Colon (tissue), 2 donors: Measurements from ENCODE around the gene GLS.
A peak's percentile ranks its signal among the peaks of the same experiment; 100 is the strongest.
"Not testable (repeated sequence)": the region's sequence is repeated elsewhere in the genome, so short reads cannot be mapped to it uniquely, and the experiment has no call there.

ENCODE experiments used
- FAIRE-seq: peaks from 2 replicates; lab custom pipeline; 2012; peaks lifted over from hg19 to GRCh38; lab: Jason Lieb, UNC
- donor health status: control.
- donor health status: control.

GLS gene

DNA sequence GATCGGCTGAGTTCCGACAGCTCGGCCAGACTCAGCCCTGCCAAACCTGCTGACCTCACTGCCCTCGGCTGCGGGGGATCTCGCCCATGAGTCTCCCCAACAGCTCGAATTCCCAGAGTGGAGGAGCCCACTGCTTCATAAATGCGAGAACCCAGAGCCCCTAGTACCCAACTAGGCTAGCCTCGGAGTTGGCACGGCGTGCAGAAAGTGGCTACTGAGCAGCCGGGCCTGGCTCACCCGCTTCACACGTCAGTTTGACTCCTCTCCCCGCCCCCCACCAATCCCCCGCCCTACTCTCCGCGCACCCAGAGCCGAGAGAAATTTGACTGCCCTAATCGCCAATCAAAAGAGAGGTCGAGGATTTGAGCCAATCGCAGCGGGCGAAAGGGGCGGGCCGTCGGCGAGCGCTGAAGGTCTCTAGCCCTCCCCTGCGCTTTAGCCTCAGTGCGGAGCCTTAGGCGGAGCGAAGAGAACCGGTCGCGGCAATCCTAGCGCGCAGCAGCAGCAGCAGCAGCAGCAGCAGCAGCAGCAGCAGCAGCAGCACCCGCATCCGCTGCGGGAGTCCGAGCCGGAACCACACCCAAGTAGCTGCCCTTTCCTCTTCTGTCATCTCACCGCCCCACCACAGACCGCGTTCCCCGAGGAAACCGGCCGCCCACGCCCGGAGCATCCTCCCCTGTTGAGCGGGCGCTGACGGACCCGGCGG lies at the start of gene GLS:
Gene GLS (plus strand): TSS at position 444 of the 706 bp plus-strand sequence. CDS start 264 bp downstream, outside the sequence.
- FAIRE-seq = no peak

DNA sequence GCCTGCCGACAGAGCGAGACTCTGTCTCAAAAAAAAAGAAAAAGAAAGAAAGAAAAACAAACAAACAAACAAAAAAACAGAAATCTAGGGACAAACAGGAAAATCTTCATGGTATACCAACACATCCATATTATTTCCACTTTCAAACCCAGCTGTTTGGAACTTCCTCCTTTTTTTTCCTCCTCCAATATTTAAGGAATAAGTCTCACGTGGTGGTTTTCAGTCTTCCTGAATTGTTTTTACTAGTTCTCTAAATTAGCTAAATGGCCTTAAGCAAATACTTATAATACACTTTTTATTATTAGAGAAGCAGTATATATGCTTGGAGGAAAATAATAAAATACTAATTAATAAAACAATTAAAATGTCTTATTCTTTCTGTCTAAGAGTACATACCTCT lies 48.7 kb upstream of the GLS start:
- peak; percentile 43 for FAIRE-seq

DNA sequence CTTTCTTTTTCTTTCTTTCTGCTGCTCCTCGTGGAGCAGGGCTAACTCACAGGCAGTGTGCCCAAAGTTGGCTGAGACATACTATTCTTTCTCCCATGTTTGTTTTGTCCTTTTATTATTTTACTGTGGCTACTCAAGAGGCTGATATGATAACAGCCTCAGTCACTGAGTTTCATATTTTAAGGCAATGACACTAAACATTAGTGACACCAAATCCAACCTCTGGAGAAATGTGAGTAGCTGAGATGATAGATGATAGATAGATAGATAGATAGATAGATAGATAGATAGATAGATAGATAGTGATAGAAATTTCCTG lies 45.8 kb upstream of the GLS start:
- no peak for FAIRE-seq

DNA sequence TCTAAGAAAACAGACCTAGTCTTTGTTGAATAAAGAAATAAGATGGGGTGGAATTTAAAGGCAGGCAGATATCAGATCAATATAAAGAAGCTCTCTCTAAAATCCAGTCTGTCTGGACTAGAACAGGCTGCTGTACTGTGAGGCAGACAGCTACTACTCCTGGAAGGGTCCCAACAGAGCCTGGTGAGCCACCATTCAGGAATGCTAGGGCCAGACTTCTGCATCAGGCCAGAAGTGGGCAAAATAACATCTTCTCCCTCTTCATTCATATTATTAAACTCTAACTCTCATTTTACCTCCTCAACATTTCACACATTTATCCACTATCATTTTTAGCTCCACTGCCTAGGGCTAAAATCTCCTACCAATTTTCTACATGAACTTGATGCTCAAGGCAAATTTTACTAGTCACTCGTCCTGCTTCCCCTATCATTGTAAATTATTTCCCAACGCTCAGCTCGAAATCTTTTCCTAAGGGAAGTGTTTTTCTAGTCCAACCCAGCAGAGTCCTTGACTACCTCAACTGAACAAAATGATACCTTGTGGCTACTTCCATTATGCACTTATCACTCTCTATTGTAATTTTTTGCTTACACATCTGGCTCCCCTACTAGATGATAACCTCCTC lies 45.2 kb upstream of the GLS start:
- FAIRE-seq = no peak

DNA sequence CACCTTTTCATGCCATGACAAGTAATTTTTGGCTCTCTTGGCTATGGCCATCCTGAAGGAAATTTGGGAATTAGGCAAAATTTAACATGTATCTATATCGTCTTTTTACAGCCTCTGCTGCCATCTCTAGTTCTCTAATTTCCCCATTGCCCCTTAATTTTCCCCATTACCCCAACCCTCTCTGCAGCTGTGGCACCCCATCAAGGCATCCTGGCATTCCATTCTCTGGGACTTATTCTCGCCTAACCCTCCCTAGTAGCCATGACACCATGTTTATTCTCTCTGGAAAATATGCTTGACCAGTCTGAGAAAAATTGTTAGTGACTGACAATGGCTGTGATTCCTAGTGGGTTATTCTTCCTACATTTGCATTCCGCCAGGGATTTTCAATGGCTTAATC lies 43.9 kb upstream of the GLS start:
- no peak for FAIRE-seq

DNA sequence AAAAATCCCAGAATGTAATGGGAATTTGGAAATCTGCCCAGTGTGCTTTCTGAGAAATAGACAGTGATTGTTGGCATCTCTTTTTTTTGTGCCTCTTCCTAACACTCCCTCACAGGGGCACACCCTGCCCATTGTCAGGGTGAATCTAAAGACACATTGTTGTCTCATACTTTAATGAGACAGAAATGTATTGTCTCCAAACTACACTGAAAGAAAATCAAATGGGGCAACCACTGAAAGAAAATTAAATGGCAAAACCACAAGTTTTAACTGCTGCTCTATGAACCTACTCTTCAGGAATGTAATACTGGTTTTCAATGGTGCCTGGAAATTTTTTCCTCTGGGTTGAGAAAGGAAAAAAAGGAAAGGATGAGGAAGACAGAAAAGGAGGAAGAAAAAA lies 43.2 kb upstream of the GLS start:
- no peak for FAIRE-seq

DNA sequence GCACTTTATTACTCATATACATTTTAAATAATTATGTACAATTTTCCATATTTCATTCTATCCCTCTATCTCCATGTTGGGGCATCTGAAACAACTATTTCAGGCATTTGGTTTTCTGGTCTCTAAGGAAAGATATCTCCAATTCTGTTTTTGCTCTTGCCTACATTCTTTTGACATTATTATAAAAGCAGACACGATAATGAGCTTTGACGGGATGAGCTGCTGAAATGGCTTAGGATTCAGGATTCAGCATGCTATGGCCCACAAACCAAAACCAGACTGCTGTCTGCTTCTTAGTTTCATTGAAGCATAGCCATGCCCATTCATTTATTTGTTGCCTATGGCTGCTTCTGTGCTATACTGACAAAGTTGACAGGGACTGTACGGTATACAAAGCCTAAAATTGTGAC lies 42.7 kb upstream of the GLS start:
- no peak for FAIRE-seq

DNA sequence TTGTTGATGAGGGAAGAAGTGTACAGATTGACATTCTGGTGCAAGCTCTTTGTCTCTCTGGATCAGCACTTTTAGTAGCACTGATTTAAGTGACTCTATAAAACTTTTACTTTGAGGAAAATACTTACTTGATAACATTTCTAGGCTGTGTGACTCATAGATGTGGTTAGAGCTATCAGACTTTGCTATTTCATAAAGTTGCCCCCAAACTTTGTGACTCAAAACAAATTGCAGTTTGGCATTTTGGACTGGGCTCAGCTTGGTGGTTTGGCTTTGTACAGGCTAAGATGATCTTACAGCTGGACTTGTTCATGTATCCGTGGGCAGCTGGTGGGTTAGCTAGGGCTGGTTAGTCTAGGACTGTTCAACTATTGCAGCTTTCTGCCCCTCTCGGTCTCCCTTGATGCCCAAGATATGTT lies 42.1 kb upstream of the GLS start:
- FAIRE-seq = no peak

DNA sequence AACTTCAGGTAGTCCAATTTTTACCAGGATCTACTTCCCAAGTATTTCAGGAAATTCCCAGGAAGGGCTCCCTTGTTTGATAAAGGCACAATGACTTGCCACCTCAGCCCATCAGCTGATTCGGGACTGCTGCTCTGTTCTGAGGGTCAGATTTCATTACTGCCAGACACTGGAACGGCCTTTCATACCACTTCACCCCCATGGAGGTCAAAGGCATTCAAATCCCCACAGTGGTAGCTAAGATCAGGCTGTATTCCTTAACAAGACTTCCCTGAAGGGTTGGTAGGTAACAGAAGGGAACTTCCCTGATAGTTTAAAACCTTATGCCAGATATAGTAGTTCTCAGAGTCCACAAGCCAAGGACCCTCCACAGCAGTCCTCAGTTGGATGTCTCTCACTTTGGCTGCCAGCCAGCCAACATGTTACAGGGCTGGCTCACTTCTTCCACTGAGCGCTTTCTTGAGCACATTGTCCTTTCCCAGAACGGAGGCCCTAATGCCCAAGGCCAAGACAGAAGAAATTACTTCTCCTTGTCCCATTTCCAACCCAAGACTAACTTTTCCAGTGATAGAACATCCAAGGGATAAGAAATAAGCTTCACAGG lies 40.0 kb upstream of the GLS start:
- FAIRE-seq = no peak

DNA sequence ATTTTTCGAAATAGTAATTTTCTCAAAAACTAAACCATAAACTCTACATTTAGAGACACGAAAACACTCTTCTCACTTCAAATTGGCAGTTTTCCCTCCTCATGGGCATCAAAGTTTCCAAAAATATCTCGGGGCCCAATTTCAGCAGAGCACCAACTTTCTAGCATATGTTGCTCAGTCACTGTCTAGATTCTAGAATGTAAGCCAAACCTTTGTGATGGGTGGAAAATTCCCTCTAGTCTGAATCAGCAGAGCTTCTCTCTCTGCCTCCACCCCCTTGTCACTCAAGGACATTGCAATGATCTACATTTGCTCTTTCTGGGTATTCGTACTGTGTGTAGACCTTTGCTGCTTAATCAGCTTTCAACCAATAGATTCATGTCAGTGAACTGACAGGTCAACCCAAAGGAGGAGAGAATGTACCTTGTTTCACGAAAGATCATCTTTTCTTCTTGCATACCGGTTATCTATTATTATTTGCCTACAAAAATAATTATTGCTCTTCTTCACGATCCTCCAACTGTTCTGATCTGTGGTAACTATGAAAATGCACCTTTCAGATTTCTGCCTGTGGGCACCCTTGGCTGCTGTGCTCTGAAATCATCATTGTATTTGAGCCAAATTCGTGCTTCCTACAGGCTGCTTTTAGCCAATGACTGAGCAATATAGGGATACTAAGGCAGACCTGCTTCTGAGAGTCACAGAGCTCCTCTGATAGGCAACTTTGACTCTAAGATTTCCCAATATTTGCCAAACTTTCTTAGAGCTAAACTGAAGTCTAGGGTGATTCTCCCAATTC lies 38.7 kb upstream of the GLS start:
- FAIRE-seq = no peak

DNA sequence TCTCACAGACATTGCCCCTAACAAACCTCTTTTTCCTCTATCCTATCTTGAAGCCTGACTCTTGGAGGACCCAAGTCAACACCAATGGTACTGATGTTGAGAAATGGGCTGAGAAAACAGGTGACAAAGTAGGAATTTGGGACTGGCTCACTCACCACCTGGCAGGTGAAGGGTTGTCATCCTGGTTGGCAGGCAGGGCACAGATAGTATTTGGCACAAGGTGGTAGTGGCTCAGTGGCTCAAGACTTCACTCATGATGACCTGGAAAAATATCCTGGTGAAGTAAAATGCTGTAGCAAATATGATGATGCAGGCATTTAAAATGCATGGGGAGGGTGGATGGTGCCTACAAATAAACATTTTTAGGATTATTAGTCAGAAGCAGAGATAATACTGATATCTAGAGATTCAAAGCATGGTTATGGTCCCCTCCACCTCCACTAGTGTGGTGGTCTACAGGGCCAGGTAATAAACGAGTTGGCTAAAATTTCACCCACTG lies 38.0 kb upstream of the GLS start:
- FAIRE-seq = no peak

DNA sequence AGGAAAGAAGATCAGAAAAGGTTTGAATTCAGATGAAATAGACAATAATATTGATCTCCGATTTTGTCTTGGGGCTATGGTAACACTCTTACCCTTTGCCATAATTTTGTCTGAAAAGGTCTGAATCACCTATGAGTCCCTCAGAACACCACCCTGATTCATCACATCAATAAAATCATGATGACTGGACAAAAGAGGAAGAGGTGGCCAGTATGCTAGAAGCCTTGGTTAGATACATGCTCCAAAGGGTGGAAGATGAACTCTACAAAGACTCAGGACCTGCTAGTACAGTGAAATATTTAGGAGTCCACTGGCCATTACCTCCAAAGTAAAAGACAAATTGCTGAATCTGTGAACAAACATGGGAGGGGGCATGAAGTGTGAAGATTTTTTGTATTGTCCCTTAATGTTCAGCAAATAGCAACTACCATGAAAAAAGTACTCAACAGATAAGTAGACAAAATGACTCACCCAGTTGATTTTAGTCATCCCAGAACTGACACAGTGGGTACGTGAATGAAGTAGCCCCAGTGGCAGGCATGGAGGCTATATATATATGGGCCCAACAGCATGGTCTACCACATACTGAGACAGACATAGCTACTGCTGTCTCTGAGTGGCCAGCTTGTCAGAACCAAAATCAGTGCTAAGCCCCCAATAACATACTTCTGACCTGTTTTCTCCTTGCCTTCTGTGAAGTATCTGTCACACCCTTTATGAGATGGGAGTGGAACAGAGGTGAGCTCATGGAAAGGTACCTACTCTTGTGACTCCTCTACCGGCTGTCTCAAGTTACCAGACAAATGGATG lies 36.5 kb upstream of the GLS start:
- no peak for FAIRE-seq

DNA sequence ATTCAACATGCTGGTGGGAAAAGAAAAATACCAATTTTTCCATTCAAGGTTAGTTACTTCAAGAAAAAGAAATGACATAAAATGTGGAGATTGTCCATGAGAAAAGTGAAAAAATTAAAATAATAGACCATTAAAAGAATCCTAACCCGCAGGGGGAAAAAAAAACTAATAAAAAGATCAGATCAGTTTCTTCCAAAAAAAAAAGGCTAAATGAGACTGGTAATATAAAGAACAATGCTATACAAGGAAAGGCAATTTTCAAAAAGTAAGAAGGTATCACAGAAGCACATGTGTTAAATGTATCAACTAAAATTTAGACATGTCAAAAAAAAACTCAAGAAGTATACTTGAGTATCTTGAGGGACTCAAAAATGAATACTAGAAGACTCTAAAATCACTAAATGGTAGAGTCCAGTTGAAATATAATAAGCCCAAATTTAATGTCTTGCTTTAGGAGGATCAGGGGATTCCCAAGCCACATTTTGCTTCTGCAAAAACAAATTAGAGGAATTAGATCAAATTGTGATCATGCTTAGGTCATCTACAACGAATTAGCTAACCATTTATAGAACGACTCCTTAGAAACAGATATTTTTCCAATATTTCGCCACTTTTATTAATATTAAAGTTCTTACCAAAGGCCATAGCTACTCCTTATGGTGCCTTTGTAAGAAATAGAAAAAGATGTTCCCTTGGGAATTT lies 35.8 kb upstream of the GLS start:
- no peak for FAIRE-seq

DNA sequence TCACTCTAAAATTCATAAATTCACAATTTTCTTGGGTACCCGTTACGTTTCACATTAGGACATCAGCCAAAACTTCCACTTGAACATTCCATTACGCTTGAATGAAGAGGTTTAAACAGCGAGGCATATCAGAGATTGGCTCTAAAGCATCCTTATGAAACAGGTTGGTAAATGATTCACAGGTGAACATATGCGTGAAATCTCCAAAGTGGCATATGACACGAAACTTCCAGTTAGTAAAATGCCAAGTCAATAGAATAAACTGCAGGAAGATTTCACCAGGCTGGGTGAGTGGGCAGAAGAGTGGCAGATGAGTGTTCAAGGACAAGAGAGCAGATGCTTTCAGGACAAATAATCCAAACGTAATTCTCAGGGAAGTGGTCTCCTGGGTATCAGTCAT lies 33.9 kb upstream of the GLS start:
- no peak for FAIRE-seq

DNA sequence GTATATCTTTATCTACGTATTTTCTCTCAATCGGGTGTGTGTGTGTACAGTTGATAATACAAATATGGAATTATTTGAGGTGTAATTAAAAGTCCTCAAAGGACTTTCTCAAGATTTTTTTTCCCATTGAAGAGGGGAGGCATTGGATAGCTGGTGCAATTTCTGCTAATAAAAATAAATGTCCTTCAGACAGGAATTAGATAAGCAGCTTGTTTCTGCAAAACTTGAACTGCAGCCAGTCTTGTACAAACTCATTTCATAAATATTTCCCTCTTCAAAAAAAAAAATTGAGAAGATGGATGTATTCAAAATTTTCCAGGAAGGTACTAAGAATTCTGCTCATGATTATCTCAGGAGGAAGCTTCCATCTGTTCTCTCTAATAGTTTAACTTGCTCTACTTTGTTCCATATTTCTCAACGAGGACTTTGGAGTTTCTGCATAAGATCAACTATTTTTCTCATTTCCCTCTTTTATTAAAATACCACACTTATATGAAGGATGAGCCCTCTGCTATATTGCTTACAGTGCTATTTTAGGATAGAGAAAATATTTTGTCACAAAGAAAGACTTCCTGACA lies 33.0 kb upstream of the GLS start:
- FAIRE-seq = no peak

DNA sequence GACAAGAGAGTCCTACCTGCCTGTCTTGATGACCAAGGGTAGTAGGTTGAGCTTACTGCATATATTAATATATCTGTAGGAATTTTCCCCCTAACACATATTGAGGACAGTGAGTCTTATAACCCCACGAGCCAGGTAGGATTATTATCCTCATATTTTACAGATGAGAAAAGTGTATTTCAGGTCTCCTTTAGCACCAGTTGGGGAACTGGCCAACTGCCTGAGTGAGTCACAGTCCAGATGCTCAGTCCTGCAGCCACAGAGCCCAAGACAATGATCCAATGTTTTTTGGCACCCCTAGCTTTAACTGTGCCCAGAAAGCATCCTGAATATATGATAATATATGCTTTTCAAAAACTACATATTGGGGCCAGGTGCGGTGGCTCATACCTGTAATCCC lies 30.8 kb upstream of the GLS start:
- FAIRE-seq = no peak

DNA sequence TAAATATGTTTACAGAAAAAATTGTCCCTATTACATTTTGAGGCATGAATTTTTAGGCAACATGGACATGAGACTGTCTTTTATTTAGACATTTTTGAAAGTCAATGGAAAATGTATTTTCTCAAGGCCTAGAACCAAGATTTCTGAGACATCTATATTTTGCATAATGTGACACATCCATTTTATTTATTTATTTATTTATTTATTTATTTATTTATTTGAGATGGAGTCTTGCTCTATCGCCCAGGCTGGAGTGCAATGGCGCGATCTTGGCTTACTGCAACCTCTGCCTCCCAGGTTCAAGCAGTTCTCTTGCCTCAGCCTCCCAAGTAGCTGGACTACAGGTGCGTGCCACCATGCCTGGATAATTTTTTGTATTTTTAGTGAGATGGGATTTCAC lies 27.6 kb upstream of the GLS start:
- not testable (repeated sequence) for FAIRE-seq

DNA sequence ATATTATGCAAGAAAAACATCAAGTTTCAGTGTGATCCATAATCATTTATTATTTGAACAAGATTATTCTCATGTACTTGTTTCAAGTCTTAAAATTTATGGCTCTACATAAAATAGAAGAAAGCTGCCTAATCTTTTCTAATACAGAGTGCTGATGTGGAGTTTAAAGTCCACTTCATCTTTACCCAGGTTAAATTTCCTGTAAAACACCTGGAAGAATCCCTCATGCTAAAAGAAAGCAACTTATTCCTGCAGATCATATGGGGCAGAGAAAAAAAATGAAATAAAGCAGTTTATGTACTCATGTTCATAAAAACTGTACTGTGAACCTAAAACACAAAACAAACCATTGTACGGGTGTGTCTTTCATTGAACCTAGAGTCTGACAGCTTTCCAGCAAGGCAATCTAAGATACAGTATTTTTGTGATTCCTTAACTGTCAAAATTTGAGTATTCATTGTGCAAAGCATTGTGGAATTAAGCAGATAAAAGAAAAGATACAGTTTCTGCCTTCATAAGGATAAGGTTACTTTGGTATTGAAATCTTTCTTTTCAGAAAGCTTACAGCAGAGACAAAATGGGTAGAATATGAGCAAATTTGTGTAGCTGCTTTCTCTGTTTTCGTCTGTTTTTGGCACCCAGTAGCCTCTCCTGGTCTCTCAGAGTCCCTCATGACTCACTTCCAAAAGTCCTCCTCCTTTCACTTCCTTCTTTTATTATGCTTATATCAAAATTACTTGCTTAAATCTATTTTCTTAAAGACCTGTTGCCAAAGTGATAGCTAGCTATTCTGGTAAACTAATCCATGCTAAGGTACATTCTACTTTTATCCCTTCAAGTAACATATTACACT lies 26.9 kb upstream of the GLS start:
- no peak for FAIRE-seq

DNA sequence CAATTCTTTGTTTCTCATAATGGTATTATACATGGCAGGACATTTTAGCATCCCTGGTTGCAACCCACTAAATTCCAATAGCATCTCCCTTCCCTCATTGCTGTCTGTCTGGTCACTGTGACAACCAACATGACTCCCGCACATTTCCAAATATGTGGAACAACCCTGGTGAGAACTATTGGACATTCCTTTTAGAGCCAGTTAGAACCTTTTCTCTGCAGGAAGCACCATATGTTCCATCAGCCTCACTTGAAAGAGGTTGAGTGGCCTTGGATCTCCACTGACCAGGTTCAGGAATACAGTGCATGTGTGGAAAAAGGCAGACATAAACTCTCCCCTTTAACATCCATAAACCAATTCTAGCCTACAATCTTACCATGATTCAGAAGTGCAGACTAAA lies 25.9 kb upstream of the GLS start:
- no peak for FAIRE-seq

DNA sequence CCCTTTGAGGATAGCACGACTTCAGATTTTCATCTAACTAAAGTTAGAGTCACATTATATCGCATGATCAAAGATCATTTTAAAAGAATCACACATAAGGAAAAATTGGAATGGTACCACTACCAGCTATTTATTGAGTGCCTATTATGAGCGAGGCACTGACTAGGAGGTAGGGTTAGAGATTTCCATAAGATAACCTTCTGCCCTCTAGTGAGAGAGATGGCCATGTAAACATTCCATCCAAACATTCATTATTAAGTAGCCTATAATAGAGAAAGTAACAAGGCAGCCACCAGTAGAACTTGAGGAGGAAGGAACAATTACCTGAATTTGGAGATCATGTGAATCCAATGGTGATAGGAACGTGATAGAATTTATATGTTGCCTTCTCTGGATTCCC lies 25.4 kb upstream of the GLS start:
- FAIRE-seq = no peak
